HUES48 (cell line): ENCODE results near the gene BAHCC1.

Experiments
- H3K27ac ChIP-seq: one replicate; pipeline ENCODE4 v1.7.0; 2013; ENCODE audit warnings: low read depth, low read length, inconsistent platforms
- H3K27me3 ChIP-seq: 2 replicates; pipeline ENCODE4 v1.6.1; 2013; ENCODE audit warnings: mild to moderate bottlenecking, low read length; ENCODE audit not compliant: control insufficient read depth, insufficient read depth
- H3K36me3 ChIP-seq: 2 replicates; pipeline ENCODE4 v1.6.1; 2013; ENCODE audit warnings: low read length; ENCODE audit not compliant: control insufficient read depth, insufficient read depth
- H3K4me1 ChIP-seq: 2 replicates; pipeline ENCODE4 v1.6.1; 2013; ENCODE audit warnings: mild to moderate bottlenecking, low read length; ENCODE audit not compliant: control insufficient read depth, insufficient read depth
- H3K4me3 ChIP-seq: 2 replicates; pipeline ENCODE4 v1.5.1; 2013; ENCODE audit warnings: mild to moderate bottlenecking, low read depth, low read length
- H3K9ac ChIP-seq: 2 replicates; pipeline ENCODE4 v1.6.1; 2013; ENCODE audit warnings: mild to moderate bottlenecking, low read depth, low read length, moderate library complexity
- H3K9me3 ChIP-seq: 2 replicates; pipeline ENCODE4 v1.6.1; 2013; ENCODE audit warnings: low read length; ENCODE audit not compliant: control insufficient read depth, insufficient read depth

The BAHCC1 gene

GRCh38 chr17:81499601-81499970, 104.3 kb downstream of the BAHCC1 start:
- Histone ChIP-seq H3K27ac (no peak overlapping the region), H3K9me3 (no peaks in the 10 kb centered on the region), H3K9ac (no peak overlapping the region), H3K36me3 (no peaks in the 10 kb centered on the region), H3K4me1 (no peaks in the 10 kb centered on the region), H3K4me3 (no peak overlapping the region), H3K27me3 (no peaks in the 10 kb centered on the region)

GRCh38 chr17:81500047-81500446, 104.8 kb downstream of the BAHCC1 start:
- Histone ChIP-seq H3K27me3 (no peaks in the 10 kb centered on the region), H3K9ac (no peak overlapping the region), H3K9me3 (no peaks in the 10 kb centered on the region), H3K27ac (no peak overlapping the region), H3K4me1 (no peaks in the 10 kb centered on the region), H3K4me3 (no peak overlapping the region), H3K36me3 (no peaks in the 10 kb centered on the region)

- no peaks in the 10 kb centered on the region for H3K36me3 ChIP-seq
- no peaks in the 10 kb centered on the region for H3K27me3 ChIP-seq
- H3K9ac ChIP-seq: no peak overlapping the region
- no peak overlapping the region for H3K27ac ChIP-seq
- H3K4me3 ChIP-seq: no peak overlapping the region
- H3K9me3 ChIP-seq: no peaks in the 10 kb centered on the region
- H3K4me1 ChIP-seq: no peaks in the 10 kb centered on the region
Measured at GRCh38 chr17:81502471-81503017, 107.3 kb downstream of the BAHCC1 start.

GRCh38 chr17:81503619-81504018, 108.4 kb downstream of the BAHCC1 start:
- no peaks in the 10 kb centered on the region for H3K36me3 ChIP-seq
- no peaks in the 10 kb centered on the region for H3K27me3 ChIP-seq
- H3K4me1 ChIP-seq: no peaks in the 10 kb centered on the region
- no peak overlapping the region for H3K27ac ChIP-seq
- H3K4me3 ChIP-seq: no peak overlapping the region
- no peak overlapping the region for H3K9ac ChIP-seq
- H3K9me3 ChIP-seq: no peaks in the 10 kb centered on the region

GRCh38 chr17:81508639-81509206, 113.5 kb downstream of the BAHCC1 start:
- Histone ChIP-seq H3K4me3 (peak overlapping the region; percentile 97), H3K36me3 (peaks cover 35% of the 10 kb centered on the region), H3K9ac (no peak overlapping the region), H3K4me1 (no peaks in the 10 kb centered on the region), H3K9me3 (no peaks in the 10 kb centered on the region), H3K27ac (peak overlapping the region; percentile 90), H3K27me3 (no peaks in the 10 kb centered on the region)

- H3K36me3 ChIP-seq: peaks cover 35% of the 10 kb centered on the region
- no peaks in the 10 kb centered on the region for H3K4me1 ChIP-seq
- H3K9ac ChIP-seq: peak overlapping the region; percentile 98
- H3K27me3 ChIP-seq: no peaks in the 10 kb centered on the region
- H3K9me3 ChIP-seq: no peaks in the 10 kb centered on the region
- peak overlapping the region; percentile 97 for H3K4me3 ChIP-seq
- H3K27ac ChIP-seq: peak overlapping the region; percentile 90
Measured at GRCh38 chr17:81509207-81509971, 114.1 kb downstream of the BAHCC1 start.

- H3K27me3 ChIP-seq: no peaks in the 10 kb centered on the region
- peak overlapping the region; percentile 90 for H3K27ac ChIP-seq
- peaks cover 35% of the 10 kb centered on the region for H3K36me3 ChIP-seq
- H3K4me1 ChIP-seq: no peaks in the 10 kb centered on the region
- peak overlapping the region; percentile 97 for H3K4me3 ChIP-seq
- H3K9me3 ChIP-seq: no peaks in the 10 kb centered on the region
- peak overlapping the region; percentile 98 for H3K9ac ChIP-seq
Measured at GRCh38 chr17:81509972-81510784, 114.9 kb downstream of the BAHCC1 start.

GRCh38 chr17:81510785-81511553, 115.7 kb downstream of the BAHCC1 start:
- H3K9me3 ChIP-seq: no peaks in the 10 kb centered on the region
- H3K36me3 ChIP-seq: peaks cover 35% of the 10 kb centered on the region
- H3K27ac ChIP-seq: peak overlapping the region; percentile 90
- H3K4me3 ChIP-seq: peak overlapping the region; percentile 97
- H3K4me1 ChIP-seq: peaks cover 3% of the 10 kb centered on the region
- no peaks in the 10 kb centered on the region for H3K27me3 ChIP-seq
- peak overlapping the region; percentile 98 for H3K9ac ChIP-seq

GRCh38 chr17:81511554-81511803, 116.2 kb downstream of the BAHCC1 start:
- Histone ChIP-seq H3K9ac (peak overlapping the region; percentile 98), H3K9me3 (no peaks in the 10 kb centered on the region), H3K27me3 (no peaks in the 10 kb centered on the region), H3K4me1 (peaks cover 8% of the 10 kb centered on the region), H3K36me3 (peaks cover 35% of the 10 kb centered on the region), H3K27ac (peak overlapping the region; percentile 90), H3K4me3 (peak overlapping the region; percentile 97)

- peaks cover 8% of the 10 kb centered on the region for H3K4me1 ChIP-seq
Measured at GRCh38 chr17:81511804-81512561, 116.7 kb downstream of the BAHCC1 start.

More at GRCh38 chr17:81511804-81512561, 116.7 kb downstream of the BAHCC1 start:
- Histone ChIP-seq H3K27ac (peak overlapping the region; percentile 90), H3K4me3 (peak overlapping the region; percentile 97), H3K27me3 (no peaks in the 10 kb centered on the region), H3K36me3 (peaks cover 35% of the 10 kb centered on the region), H3K9me3 (no peaks in the 10 kb centered on the region), H3K9ac (peak overlapping the region; percentile 98)
